Tibial nerve (tissue), 4 donors: Measurements from ENCODE around the gene SPATA6L.

Experiments used
- CTCF ChIP-seq, 5 experiments: fragments of 200-600 bp in 3 of 5; fragments of 450-650 bp in 2 of 5; sonication (generic) in 3 of 5; IDR thresholded peaks; one replicate each; pipeline ENCODE4 v1.5.1; 2016 to 2019; ENCODE audit warnings: antibody characterized with exemption in 5 of 5, mild to moderate bottlenecking in 3 of 5, moderate library complexity in 2 of 5
- EP300 ChIP-seq, 2 donors: sonication (generic); formaldehyde crosslinking; IDR thresholded peaks; one replicate each; pipeline ENCODE4 v1.6.1; 2017; ENCODE audit warnings: antibody characterized with exemption in 2 of 2, mild to moderate bottlenecking in 1 of 2

GRCh38 chr9:4701526-4701925 lies 35.2 kb upstream of the SPATA6L start:
- TF ChIP-seq CTCF (IDR thresholded peaks at IDR 0.05), result no peak
- TF ChIP-seq EP300 (IDR thresholded peaks at IDR 0.05), result no peak
